Putamen (tissue), 1 donor: ENCODE data around the gene MSRB3.
"Not testable (repeated sequence)": the region's sequence is repeated elsewhere in the genome, so short reads cannot be mapped to it uniquely, and the experiment has no call there.

Experiments
- DNase-seq: peaks from one replicate; pipeline ENCODE4 v3.0.0-alpha.2; 2016; ENCODE audit warnings: low spot score

The MSRB3 gene

DNA sequence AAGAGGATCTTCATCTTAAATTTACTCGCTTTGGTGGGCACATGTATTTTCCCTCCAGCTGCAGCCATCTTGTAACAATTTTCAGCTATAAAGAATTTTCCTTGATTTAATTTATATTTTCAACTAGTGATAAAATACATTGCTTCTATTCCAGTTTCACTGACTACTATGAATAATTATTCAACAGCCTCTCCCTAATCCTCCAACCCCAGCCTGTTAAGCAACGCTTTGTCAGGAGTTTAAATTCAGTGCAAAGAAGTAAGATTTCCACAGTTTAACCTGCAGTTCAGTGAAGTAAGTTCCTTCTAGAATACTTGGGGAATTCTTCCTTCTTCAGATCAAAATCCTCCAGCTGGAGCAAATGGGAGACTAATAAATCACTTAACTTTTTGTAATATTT lies 180.2 kb downstream of the MSRB3 start:
- no peak for DNase-seq

DNA sequence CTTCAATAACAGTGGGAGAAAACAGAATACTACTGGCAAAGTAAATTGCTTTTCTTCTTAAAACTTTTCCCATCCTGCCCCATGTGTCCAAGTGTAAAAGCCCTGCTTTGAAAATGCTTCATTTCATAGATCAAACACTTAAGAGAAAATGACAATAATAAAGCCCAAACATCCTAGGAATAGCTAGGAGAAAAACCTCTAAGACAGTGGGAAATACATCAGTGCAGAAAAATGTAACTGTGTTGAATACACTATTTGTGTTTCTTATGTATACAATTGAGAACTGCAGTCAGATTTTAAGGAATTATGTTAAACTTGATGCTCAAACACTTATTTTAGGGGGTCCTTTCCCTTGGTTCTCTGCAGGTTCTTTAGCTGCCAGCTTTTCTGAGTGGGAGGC lies 181.1 kb downstream of the MSRB3 start:
- no peak for DNase-seq

DNA sequence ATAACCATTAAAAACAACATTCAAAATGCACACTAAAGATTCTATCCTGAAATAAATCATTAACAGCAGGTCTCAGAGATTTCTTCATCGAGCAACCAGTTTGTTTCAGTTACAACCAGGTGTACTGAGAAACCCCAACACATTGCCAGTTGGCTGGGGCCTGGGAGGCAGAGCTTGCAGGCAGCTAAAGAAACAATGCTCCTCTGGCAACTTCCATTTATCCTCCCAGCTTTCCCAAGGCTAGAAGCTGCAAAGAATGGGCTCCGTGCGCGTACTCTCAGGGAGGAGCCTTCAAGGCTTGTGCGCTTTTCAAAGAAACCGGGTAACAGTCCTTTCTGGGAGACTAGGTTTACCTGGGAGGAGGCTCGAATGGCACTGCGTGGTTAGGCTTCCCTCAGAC lies 181.6 kb downstream of the MSRB3 start:
- no peak for DNase-seq

DNA sequence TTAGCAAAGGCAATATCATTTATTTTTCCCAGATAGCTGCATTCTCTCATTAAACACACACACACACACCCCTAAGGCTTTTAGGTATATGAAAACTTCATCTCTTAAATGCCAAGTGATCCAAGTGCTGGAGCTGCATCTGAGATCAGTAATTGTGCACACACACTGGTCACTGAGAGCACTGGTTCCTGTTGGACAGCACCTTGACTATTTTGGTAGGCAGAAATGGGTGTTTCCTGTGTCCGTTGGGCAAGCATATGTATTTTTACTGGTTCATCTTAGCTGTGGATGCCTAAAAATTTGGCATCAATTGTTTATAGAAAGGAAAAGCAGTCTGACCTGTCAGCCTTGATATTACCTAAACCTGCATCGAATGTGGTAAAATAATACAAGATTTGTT lies 182.5 kb downstream of the MSRB3 start:
- no peak for DNase-seq

GRCh38 chr12:65462484-65462883 lies 184.0 kb downstream of the MSRB3 start:
- DNase-seq = no peak

DNA sequence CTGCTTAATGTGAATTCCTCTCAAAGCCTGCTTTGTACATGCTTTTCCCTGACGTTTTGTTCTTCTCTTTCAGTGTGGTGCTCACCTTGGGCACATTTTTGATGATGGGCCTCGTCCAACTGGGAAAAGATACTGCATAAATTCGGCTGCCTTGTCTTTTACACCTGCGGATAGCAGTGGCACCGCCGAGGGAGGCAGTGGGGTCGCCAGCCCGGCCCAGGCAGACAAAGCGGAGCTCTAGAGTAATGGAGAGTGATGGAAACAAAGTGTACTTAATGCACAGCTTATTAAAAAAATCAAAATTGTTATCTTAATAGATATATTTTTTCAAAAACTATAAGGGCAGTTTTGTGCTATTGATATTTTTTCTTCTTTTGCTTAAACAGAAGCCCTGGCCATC lies 184.6 kb downstream of the MSRB3 start:
- no peak for DNase-seq

GRCh38 chr12:65463611-65464010 lies 185.1 kb downstream of the MSRB3 start:
- no peak for DNase-seq

GRCh38 chr12:65464930-65465329 lies 186.4 kb downstream of the MSRB3 start:
- DNase-seq = no peak

DNA sequence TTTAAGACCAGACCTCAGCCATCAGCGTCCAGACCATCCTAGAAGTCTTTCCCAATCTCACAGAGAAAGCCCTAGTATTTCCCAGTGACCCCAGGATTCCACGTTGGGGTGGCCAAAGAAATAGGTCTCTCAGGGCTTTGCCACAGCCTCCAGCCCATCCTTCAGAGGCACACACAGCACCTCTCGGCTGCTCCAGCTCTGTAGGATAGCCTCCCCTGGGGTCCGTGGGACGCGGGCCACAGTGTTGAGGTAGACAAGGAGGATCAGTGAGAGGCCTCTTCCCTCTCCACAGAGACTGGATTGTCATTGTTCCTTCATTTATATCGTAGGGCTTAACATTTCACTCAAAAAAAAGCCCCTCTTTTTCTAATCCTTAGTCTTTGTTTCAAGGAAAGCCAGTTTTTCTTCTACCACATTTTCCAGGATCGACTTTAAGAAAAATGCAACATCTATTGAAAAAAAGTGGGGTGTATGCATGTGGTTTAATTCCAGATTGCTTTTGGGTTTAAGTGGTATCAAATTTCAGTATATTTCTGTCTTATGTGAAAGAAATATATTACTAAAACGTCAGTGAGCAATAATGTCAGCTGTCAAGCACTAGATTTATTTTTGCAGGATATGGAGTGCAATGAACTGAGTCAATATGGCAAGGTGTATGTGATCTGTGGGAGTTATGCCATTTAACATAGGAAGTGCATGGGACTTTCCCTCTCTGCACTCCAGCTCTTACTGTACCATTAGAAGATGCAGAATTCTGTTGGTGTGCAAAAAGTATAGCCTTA lies 187.5 kb downstream of the MSRB3 start:
- DNase-seq = no peak

DNA sequence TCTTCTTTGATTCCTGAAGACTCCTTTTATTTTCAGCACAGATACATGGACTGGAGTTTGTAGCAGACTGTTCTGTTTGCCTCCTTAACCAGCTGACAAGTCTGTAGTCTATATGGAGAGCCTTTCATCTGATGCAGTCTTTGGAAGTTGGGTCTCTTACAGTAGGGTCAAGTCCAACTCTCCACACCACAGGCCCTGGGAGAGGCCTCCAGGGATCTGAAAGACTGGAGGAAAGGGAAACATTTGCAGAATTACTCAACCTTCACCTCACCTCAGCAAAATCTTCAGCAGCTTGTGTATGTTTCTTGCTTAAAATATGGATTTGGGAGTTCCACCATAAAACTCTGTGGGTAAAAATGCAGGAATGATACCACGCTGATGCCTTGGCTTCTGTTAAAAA lies 188.4 kb downstream of the MSRB3 start:
- no peak for DNase-seq

GRCh38 chr12:65470256-65470655 lies 191.8 kb downstream of the MSRB3 start:
- DNase-seq = no peak

GRCh38 chr12:65472079-65472478 lies 193.6 kb downstream of the MSRB3 start:
- no peak for DNase-seq

DNA sequence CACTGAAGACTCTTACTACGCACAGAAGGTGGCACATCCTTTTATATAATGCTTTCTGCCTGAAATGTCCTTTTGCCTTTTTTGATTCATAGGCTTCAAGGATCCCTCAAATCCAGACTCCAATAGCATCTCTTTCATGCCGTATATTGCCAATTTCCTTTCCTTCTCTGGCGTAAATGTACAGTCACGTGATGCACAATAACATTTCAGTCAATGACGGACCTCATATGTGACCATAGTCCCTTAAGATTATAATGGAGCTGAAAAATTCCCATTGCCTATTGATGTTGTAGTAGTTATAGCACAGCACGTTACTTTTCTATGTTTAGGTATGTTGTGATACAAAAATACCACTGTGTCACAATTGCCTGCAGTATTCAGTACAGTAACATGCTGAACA lies 196.3 kb downstream of the MSRB3 start:
- no peak for DNase-seq

- no peak for DNase-seq
Measured at GRCh38 chr12:65477721-65478120, 199.2 kb downstream of the MSRB3 start.

DNA sequence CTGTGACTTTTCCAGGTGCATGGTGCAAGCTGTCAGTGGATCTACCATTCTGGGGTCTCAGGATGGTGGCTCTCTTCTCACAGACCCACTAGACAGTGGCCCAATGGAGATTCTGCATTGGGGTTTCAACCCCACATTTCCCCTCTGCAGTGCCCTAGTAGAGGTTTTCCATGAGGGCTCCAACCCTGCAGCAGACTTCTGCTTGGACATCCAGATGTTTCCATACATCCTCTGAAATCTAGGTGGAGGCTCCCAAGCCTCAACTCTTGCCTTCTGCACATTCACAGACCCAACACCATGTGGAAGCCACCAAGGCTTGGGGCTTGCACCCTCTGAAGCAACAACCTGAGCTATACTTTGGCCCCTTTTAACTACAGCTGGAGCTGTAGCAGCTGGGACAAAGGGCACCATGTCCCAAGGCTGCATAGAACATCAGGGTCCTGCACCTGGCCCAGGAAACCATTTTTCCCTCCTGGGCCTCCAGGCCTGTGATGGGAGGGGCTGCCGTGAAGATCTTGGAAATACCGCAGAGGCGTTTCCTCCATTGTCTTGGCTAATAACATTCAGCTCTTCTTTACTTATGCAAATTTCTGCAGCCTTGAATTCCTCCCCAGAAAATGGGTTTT lies 205.5 kb downstream of the MSRB3 start:
- DNase-seq = not testable (repeated sequence)

GRCh38 chr12:65488197-65488596 lies 209.7 kb downstream of the MSRB3 start:
- no peak for DNase-seq

DNA sequence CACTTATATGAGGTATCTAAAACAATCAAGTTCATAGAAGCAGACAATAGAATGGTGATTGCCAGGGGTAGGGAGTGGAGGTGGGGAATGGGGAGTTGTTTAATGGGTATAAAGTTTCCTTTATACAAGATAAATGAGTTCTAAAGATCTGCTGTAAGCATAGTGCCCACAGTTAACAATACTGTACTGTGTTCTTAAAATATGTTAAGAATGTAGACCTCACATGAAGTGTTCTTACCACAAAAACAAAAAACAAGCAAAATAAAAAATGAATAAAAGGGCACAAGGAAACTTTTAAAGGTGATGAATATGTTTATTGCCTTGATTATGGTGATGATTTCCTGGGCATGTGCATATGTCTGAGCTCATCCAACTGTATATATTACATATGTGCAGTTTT lies 211.8 kb downstream of the MSRB3 start:
- no peak for DNase-seq

- no peak for DNase-seq
Measured at GRCh38 chr12:65492998-65493912, 214.8 kb downstream of the MSRB3 start.

GRCh38 chr12:65493913-65494245 lies 215.4 kb downstream of the MSRB3 start:
- no peak for DNase-seq

DNA sequence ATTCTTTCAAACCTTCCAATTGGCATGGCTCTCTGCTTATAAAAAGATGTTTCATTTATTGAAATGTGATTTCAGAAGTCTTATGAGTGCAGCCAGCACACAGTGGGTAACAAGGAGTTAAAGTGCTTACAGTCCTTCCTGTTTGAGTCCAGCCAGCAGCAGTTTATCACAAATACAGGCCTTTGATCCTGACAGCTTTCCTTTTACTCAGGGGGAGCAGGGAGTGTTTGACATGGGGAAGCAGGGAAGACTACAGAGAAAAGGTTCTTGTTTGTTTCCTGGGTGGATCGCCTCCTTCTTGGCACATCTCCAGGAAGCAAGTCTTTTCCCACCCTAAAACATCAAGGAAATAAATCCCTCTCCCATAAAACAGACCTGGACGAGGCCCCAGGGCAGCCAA lies 216.1 kb downstream of the MSRB3 start:
- no peak for DNase-seq

DNA sequence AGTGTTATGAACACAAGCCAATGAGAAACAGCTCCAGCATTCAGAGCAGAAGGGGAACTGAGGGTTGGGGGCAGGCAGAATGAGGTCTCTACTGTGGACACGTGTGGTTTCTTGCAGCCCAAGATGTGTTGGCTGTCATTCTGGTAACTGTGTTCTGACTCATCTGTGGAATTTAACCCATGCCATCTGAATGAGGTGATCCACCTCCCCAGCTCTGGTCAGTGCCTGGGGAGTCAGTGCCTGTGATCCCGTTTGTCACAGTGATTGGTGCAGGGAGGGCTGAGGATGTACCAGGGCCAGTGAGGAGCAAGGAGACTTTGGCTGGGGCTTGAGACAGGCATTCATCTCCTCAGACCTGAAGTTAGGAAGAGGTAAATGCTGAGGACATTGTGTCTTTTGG lies 216.8 kb downstream of the MSRB3 start:
- DNase-seq = no peak

- no peak for DNase-seq
Measured at GRCh38 chr12:65496617-65497016, 218.1 kb downstream of the MSRB3 start.

- no peak for DNase-seq
Measured at GRCh38 chr12:65497660-65498059, 219.2 kb downstream of the MSRB3 start.
